22Rv1 (cell line): Measurements from ENCODE around the gene PTPRM.

ENCODE experiments used
- CTCF ChIP-seq: fragments of 450-650 bp; IDR thresholded peaks from 2 replicates; pipeline ENCODE4 v1.5.1; 2017; ENCODE audit warnings: mild to moderate bottlenecking
- ZFX ChIP-seq: fragments of 450-650 bp; IDR thresholded peaks from 2 replicates; pipeline ENCODE4 v1.6.1; 2017; ENCODE audit warnings: antibody characterized with exemption, borderline replicate concordance

- TF ChIP-seq CTCF (no peak), ZFX (no peak)
Measured at GRCh38 chr18:7901657-7902056, 334.5 kb downstream of the PTPRM start.
